GM19455 (cell line): Measurements from ENCODE around the gene ARHGEF26.

Experiments
- ATAC-seq: cut with Tn5 transposase; IDR thresholded peaks from one replicate; pipeline ENCODE4 v1.9.1; 2021; ENCODE audit not compliant: unreplicated experiment

Gene ARHGEF26

DNA sequence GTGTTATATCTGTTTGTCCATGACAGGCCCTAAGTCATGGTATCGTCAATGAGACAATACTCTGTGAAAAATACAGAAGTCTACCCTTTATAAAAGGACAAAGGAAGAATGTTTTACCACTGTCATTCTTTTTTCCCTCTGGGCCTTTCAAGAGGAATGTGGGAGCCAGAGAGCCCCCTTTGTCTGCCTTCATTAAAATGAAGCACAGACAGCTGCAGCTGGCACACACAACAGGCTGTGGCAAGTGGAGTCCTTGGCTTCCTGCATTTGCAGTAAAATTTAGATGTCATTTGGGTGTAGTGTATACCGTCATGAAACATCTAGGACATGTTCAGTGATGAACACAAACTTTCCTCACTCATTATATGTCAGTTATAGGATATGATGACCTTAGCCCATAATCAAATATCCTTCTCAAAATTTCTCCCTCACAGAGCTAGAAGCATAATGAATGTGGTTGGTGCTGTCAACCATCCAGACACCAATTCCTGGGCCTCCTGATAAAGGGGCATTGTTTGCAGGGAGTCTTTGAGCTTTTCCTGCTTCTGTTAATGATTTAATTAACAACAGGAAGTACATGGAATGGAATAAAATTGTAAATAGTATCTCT is 126.7 kb downstream of the ARHGEF26 start:
- ATAC-seq: no peak

DNA sequence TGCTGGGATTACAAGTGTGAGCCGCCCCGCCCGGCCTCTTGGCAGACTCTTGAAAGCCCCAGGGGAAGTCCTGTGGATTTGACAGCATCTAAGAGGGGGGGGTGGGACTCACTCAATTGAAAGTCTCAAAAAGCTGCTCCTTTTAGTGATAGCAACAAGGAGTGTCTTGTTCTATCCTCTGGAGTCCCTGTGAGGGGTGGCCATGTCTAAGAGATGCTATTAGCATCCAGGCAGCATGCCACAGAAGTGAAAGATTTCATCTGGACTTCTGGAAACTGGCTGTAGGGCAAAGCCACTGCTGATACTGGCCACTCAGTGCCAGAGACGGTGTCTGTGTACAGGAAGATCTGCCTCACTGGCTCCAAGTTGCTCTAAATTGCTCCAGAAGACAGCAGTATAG is 129.1 kb downstream of the ARHGEF26 start:
- ATAC-seq: no peak

DNA sequence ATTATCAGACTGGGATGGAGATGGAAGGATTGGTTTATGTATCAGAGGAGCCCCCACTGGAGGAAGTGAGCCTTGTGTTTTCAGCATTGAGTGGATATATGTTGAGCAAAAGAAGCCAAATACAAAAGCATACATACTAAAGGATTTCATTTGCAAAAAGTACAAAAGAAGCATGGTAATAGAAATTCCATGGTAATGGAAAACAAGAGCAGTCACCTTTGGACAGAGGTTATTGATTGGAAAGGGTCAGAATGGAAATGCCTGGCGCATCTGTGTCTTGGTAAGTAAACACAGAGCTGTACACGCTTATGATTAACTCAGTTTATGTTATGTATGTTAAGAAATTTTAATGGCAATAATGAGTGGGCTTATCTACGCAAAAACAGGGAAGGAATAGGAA is 130.4 kb downstream of the ARHGEF26 start:
- no peak for ATAC-seq

DNA sequence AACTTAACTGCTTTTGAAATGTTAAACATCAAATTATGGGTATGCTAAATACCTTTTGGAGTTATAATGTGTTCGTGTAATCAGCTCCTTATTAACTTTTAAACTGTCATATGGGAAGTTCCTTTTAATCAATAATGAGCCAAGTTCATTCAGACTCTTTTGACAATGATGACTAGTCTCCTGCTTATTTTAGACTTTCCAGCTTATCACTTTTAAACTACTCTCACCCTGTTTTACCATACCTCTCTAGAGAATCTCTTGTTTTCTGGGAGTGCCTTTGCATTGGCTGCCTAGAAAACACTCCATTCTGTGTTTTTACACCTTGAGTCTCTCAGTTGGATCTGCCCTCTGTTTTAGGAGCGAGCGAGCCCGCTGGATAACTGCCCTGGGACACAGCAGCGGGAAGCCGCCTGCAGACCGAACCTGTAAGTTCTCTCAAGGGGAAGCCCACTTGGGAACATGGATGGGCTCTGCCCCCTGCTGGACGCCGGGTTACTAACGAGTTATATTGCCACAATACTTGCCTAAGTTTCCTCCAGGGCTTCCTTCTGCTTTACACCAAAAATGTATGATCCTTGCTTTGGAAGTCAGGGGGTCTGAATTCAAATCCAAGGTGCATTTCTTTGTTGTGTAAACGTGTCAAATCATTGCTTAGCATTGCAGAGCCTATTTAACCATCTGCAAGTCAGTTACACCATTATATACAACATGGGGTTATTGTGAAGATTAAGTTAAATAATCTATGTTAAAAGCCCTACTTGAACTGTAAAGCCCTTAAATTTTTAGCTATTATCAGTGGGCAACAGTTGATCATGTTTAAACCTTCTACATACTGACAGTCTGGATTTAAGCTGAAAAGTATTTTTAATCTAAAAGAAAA is 131.8 kb downstream of the ARHGEF26 start:
- peak; percentile 88 for ATAC-seq

DNA sequence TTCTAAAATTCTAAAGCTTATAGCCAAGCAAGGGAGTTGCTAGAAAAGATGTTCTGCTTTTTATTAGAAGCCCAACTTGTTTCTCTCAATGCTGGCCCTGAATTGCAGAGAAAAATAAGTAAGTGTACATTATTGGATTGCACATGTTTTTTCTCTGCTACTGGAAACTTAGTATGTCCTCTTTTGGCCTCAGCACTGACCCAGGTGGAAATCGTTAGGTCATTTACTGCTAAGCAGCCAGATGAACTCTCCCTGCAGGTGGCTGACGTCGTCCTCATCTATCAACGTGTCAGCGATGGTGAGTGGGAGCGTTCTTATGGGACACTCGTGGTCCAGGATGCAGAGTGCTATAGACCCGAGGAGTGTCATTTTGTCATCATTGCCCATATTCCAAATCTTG is 133.3 kb downstream of the ARHGEF26 start:
- no peak for ATAC-seq

DNA sequence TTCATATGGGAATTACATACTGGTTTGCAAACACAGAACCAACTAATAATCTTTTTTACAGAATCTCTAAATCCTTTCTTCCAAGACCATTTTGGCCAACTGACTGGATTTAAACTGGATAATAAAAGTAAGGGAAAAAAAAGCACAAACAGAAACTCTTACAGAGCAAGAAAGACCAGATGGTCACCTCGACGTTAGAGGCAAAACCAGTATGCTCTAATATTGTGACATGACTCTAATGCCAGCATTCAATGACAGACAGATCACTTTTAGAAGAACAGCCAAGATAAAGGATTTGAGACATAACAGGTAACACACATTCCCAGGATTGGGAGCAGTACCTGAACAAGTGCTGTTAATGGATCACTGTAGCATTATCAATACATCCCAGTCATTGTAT is 152.2 kb downstream of the ARHGEF26 start:
- no peak for ATAC-seq

DNA sequence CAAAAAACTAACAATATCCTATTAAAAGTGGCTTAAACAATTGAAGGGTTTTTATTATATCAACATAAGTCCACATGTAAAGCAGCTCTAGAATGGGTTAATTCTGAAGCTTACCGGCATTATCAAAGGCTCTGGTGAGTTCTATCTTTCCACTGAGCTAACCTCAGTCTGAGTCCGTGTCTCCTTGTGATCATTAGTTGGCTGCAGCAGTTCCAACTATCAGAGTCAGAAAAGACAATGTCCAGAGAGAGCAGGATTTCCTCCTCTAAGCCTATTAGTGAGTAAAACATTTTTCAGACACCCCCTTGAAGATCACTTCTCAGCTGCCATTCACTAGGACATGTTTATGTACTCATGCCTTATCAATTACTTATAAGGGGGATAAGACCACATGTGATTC is 153.2 kb downstream of the ARHGEF26 start:
- no peak for ATAC-seq

DNA sequence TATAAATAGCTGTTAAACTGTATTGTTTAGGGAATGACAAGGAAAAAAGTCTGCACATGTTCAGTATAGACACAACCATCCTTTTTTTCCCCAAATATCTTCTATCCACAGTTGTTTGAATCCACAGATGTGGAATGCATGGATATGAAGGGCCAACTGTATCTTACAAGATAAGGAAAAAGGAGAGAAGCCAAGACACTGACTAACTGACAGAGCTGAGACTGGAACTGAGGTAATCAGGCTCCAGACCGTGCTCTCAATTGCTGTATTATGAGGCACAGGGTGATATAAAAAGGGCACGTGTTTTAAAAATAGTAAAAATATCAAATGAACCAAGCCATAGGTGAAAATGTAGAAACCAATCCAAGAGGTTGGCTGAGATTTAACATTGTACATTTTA is 154.1 kb downstream of the ARHGEF26 start:
- no peak for ATAC-seq

DNA sequence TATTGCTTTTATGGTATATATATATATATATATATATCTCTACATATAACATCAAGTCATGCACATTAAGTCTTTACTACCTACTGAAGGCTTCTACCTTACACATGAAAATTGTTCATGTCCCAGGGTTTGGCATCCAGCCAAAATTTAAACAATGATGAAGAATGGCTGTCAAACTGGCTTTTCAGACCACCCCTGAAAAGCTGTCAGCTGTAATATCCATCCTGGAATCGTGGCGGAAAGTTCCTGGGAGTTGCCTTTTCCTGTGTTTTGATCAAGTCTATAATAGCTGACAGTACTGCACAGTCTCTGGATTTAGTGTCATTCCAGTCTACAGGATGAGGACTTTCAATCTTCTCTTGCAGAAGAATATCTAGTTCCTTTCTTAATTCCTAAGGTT is 154.8 kb downstream of the ARHGEF26 start:
- ATAC-seq: no peak

DNA sequence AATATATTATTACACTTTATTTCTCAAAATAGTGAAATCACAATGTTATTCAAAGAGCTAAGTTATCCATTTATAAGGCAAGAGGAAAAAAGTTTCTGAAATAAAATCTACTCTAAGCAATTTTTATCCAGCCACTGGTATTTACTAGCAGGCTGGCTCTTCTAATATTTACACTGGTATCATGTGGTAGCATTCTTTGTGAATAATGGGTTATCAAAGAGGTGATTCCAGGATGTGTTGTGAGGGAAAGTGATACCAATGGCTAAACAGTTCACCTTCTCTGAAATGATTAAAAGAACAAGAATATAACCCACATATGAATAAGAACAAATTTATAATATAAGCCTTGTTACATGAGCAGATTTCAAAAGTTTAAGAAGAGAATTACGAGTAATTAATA is 159.0 kb downstream of the ARHGEF26 start:
- ATAC-seq: no peak

DNA sequence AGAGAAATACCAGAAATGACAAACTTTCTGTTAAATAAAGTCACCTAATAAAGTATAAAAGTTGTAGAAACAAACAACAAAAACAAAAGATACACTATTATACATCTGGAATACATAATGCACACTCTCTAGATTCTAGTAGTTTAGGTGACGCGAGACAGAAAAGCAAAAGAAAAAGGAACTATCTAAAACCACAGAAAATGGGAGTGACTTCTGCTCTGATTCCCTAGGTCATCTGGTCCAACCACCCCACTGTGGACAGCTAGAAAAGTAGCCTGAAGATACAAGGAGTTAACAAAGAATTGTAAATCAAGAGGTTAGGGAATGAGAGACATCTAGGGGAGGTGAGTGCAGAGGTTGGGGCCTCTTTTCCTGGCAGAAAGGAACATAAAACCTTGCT is 164.0 kb downstream of the ARHGEF26 start:
- no peak for ATAC-seq

DNA sequence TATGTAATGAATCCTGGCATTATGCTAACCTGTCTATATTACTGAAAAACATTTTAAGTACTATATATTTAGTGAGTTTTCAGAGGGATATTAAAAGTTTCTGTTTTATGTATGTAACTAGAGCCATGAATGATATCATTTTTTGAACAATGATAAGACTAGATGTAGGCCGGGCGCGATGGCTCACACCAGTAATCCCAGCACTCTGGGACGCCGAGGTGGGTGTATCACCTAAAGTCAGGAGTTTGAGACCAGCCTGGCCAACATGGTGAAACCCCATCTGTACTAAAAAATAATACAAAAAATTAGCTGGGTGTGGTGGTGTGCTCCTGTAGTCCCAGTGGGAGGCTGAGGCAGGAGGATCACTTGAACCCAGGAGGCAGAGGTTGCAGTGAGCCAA is 169.0 kb downstream of the ARHGEF26 start:
- ATAC-seq: no peak

DNA sequence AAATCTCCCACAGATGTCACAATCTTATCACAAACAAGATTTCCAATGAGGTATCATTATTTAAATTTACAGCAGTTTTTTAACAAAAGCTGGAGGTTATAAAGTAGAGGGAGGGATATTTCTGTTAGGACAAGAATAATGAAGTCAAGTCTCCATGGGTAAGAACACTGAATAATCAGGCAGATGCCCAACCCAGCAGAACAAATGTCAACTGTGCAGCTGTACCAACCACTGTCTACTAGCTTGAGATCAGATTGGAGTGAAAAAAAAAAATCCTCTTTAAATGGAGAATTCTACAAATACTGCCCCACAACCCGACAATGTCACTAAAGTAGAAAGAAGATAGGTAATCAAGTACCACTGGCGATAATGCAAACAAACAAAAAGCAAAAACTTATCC is 172.8 kb downstream of the ARHGEF26 start:
- ATAC-seq: no peak

DNA sequence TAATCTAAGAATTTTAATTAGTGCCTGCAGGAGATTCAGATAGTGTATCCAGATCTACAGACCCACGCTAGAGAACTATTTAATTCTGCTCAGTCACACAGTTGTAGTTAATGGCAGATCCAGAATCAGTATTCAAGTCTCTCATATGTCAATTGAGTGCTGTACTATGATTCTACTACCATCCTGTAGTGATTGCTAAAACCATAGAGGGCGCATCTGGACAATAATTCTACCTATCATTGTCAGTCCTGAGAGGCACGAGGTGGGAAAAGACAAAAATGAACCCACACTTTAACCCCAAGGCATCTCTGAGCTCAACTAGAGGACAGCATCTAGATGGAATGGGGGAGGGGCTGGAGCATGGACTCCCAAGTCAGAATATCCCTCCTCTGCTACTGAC is 180.4 kb downstream of the ARHGEF26 start:
- no peak for ATAC-seq

DNA sequence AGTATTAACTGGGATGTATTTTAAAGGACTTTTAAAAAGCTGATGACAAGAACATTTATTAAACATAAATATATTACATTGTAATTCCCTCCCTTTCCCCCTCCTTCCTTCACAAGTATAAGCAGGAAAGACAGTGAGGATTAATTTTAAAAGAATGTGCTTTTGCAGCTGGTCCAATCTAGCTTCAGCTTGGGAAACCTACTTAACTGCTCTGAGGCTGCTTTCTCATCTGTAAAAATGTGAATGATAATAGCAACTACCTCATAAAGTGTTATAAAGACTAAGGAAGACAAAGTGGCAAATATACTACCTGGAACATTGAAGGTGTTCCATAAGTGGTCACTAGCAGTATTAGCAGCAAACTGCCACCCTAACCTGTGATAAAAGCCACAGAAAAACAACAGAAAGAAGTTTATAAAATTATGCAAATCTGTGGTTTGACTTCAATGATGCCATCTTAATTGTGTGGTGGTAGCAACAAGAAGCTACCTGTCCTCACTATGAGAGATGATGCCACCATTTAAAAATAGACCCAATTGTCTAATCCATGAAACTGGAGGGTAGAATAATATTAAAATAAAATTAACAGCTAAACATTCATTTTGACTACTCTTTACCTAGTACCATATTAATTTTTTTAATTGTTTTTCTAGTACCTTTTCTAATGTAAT is 183.1 kb downstream of the ARHGEF26 start:
- no peak for ATAC-seq

DNA sequence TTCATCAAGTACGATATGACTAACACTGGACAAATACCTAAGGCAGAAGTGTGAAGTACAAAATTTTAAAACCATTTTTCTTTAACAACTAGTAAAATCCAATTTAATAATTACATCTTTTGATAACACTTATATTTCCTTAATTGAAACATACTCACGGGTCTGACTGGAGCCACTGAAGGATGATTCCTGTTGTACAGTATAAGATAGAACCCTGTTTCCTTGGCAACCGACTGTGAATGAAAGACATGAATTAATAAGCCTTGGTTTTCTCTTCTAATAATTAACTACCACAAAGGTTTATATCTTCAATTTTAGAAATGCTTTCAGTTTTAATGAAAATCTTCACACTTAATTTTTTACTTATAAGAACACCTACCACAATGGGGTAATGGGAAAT is 183.7 kb downstream of the ARHGEF26 start:
- ATAC-seq: no peak

DNA sequence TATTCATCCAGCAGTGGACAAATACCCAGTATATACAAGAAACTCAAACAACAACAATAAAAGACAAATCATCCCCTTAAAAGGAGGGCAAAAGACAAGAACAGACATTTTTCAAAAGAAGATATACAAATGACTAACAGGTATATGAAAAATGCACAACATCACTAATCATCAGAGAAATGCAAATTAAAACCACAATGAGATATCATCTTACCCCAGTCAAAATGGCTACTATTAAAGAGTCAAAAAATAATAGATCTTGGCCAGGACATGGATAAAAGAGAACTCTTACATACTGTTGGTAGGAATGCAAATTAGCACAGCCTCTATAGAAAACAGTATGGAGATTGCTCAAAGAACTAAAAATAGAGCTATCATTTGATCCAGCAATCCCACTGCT is 186.2 kb downstream of the ARHGEF26 start:
- ATAC-seq: no peak
